ENCODE data around the gene PEX14. TPM values are rescaled to one million over a fixed set of nuclear protein-coding genes. Genes with fewer than 3 reads are reported as not detected.

The PEX14 gene
- total RNA-seq, 4 donors from 2014 or later: 10.6 to 19.6 (median 13.9) TPM

DNA sequence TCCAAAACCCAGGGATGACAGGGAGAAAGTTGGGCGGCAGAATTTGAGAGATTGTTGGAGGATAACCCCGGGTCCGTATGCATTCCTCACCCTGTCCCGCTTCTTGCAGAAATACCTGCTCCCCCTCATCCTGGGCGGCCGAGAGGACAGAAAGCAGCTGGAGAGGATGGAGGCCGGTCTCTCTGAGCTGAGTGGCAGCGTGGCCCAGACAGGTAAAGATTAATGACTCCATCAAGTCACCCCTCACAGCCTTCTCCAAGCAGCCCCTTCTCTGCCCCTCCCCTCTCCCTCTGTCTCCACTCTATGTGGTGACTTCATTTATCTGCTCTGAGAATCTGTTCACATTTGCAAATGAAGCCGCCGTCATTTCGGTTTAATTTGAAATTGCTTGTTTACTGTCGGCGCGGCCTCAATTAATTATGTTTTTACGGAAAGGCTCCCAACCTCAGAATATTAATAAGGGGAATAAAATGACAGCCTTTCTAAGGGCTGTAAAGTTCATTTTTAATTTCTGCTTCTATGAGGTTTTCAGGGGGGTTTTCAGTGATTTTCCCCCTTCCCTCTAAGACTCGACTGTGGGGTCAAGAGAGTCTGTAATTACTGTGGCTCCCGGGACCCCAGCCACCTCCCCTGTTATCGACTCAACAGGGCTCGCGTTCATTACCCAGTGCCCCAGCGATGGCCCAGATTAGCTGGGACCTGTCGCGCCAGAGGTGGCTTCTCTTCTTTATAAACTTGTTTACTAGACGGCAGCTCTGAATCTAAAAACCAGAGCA is 148.3 kb downstream of the PEX14 start:
- no peak for ATAC-seq (ENCODE audit: low FRiP score)
- no peak for DNase-seq (ENCODE audit: low spot score)

GRCh38 chr1:10623686-10624145 is 149.0 kb downstream of the PEX14 start:
- no peak for ATAC-seq (ENCODE audit: low FRiP score)
- TF ChIP-seq CTCF (IDR thresholded peaks at IDR 0.05): no peak
- no peak for DNase-seq (ENCODE audit: low spot score)

More for the DNA sequence above, 148.3 kb downstream of the PEX14 start:
- TF ChIP-seq CTCF (IDR thresholded peaks at IDR 0.05): no peak

GRCh38 chr1:10624256-10625050 is 149.7 kb downstream of the PEX14 start:
- ATAC-seq (ENCODE audit: low FRiP score) (no peak), DNase-seq (ENCODE audit: low spot score) (no peak)
- TF ChIP-seq CTCF (IDR thresholded peaks at IDR 0.05): no peak

DNA sequence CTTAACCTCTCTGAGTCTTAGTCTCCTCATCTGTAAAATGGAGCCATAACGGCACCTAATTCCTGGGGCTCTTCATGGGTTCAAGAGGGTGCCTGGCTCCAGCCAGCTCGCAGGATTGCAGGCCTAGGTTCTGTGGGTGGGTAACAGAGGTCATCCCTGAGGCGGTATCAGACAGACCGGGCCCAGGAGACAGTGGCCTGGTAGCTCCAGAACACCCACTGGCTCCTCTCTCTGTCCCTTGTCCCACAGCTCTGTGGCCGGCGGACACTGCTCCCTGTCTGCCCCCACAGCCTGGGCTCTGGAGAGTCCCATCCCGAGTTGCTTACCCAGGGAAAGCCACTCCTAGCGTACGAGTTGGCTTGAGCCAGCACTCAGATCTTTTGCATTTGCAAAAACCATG is 150.3 kb downstream of the PEX14 start:
- TF ChIP-seq CTCF (IDR thresholded peaks at IDR 0.05): no peak
- DNase-seq (ENCODE audit: low spot score) (no peak), ATAC-seq (ENCODE audit: low FRiP score) (no peak)

DNA sequence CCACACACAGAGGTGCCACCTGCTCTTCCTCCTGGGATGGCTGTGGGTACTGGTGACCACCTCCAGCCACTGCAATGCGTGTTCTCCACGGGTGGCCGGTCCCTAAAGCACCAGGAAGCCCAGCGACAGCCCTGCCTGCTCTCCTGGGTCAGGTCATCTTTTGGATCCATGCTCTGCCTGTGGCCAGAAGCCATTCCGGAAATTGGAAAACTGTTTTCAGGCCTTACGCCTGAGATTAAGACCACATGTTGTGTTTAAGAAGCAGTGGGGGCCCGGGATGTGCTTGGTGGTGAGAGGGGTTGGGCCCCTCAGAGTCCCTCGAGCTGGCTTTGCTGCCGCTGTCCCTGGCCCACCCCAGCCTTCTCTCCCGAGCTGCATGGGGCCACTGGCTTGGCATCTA is 150.8 kb downstream of the PEX14 start:
- no peak for TF ChIP-seq CTCF (IDR thresholded peaks at IDR 0.05)
- DNase-seq (ENCODE audit: low spot score) (no peak), ATAC-seq (ENCODE audit: low FRiP score) (no peak)

DNA sequence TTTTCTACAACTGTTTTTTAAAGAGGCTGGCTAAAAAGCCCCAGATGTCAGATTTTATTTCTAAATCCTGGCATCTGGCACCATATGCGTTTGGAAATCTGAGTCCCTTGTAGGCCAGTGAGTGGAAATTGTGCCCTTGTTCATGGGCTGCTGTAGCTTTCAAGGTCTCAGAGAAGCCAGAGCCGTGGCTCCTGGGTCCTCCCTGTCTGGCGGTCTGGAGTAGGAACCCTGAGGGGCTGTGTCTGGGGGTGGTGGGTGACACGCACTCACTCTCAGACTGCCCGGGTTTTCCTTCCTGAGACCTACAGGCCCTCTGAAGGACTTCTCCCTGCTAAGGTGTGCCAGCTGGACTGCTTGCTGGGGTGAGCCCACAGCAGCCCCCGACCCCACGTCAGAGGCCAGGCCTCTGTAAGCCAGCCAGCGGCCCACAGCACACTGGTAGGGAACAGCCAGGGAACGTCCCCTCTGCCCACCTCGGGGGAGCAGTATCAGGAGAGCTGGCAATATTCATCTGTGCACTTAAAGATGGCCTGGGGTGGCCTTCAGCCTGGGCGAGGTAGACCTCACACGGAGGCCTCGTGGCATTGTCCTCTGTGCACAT is 151.5 kb downstream of the PEX14 start:
- DNase-seq (ENCODE audit: low spot score) (no peak), ATAC-seq (ENCODE audit: low FRiP score) (no peak)
- TF ChIP-seq CTCF (IDR thresholded peaks at IDR 0.05): no peak

All from omental fat pad (tissue), 4 donors.